Measurements from ENCODE around the gene NSG1.

GRCh38 chr4:4440333-4441061 lies 53.6 kb downstream of the NSG1 start:
- TF ChIP-seq CTCF (IDR thresholded peaks at IDR 0.05; ENCODE audit: insufficient read depth, low read depth, low read length) (no peak), EZH2 (IDR thresholded peaks at IDR 0.05; ENCODE audit: insufficient read depth, low read length) (no peak)

All from astrocyte (in vitro differentiated cells and primary cell).